ENCODE measurements around the gene C1orf87.

DNA sequence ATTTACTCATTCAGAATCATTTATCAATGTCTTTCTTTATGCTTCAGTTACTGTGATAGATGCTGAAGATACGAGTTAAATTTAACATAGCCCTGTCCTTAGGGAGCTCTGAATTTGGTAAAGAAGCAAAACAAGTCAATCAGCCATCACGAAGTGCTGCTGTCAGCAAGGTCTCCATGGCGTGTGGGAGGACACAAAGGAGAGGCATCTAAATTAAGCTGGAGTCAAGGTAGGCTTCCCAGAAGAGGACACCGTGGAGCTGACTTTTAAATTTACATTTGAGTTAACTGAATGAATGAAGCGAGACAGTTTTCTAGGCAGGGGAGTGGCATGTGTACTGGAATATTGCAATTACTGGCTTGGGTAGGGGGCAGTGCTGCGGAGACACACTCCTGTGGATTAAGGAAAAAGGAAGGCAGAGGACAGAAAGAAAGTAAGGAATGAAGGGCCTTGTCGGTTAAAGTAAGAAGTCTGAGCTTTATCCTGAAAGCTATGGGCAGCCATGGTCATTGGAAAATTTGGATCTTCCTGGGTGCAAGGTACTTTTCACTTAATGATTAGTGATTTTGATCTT is 41.3 kb upstream of the C1orf87 start:
- TF ChIP-seq, protein P1, sequence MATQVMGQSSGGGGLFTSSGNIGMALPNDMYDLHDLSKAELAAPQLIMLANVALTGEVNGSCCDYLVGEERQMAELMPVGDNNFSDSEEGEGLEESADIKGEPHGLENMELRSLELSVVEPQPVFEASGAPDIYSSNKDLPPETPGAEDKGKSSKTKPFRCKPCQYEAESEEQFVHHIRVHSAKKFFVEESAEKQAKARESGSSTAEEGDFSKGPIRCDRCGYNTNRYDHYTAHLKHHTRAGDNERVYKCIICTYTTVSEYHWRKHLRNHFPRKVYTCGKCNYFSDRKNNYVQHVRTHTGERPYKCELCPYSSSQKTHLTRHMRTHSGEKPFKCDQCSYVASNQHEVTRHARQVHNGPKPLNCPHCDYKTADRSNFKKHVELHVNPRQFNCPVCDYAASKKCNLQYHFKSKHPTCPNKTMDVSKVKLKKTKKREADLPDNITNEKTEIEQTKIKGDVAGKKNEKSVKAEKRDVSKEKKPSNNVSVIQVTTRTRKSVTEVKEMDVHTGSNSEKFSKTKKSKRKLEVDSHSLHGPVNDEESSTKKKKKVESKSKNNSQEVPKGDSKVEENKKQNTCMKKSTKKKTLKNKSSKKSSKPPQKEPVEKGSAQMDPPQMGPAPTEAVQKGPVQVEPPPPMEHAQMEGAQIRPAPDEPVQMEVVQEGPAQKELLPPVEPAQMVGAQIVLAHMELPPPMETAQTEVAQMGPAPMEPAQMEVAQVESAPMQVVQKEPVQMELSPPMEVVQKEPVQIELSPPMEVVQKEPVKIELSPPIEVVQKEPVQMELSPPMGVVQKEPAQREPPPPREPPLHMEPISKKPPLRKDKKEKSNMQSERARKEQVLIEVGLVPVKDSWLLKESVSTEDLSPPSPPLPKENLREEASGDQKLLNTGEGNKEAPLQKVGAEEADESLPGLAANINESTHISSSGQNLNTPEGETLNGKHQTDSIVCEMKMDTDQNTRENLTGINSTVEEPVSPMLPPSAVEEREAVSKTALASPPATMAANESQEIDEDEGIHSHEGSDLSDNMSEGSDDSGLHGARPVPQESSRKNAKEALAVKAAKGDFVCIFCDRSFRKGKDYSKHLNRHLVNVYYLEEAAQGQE (IDR thresholded peaks at IDR 0.05): no peak
- TF ChIP-seq, protein P2, sequence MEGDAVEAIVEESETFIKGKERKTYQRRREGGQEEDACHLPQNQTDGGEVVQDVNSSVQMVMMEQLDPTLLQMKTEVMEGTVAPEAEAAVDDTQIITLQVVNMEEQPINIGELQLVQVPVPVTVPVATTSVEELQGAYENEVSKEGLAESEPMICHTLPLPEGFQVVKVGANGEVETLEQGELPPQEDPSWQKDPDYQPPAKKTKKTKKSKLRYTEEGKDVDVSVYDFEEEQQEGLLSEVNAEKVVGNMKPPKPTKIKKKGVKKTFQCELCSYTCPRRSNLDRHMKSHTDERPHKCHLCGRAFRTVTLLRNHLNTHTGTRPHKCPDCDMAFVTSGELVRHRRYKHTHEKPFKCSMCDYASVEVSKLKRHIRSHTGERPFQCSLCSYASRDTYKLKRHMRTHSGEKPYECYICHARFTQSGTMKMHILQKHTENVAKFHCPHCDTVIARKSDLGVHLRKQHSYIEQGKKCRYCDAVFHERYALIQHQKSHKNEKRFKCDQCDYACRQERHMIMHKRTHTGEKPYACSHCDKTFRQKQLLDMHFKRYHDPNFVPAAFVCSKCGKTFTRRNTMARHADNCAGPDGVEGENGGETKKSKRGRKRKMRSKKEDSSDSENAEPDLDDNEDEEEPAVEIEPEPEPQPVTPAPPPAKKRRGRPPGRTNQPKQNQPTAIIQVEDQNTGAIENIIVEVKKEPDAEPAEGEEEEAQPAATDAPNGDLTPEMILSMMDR (IDR thresholded peaks at IDR 0.05; ENCODE audit: low read depth, low read length, missing input control): no peak
- TF ChIP-seq GABPA (IDR thresholded peaks at IDR 0.05 in 1 of 2, conservative IDR thresholded peaks at IDR 0.05 in 1 of 2) (no peak), RAD21 (IDR thresholded peaks at IDR 0.05) (no peak), HNF4G (IDR thresholded peaks at IDR 0.05) (no peak), JUND (IDR thresholded peaks at IDR 0.05) (no peak), TAF1 (conservative IDR thresholded peaks at IDR 0.05) (no peak), RXRA (IDR thresholded peaks at IDR 0.05) (no peak)
- TF ChIP-seq, protein P3, sequence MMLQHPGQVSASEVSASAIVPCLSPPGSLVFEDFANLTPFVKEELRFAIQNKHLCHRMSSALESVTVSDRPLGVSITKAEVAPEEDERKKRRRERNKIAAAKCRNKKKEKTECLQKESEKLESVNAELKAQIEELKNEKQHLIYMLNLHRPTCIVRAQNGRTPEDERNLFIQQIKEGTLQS (IDR thresholded peaks at IDR 0.05): no peak
- TF ChIP-seq, protein P4, sequence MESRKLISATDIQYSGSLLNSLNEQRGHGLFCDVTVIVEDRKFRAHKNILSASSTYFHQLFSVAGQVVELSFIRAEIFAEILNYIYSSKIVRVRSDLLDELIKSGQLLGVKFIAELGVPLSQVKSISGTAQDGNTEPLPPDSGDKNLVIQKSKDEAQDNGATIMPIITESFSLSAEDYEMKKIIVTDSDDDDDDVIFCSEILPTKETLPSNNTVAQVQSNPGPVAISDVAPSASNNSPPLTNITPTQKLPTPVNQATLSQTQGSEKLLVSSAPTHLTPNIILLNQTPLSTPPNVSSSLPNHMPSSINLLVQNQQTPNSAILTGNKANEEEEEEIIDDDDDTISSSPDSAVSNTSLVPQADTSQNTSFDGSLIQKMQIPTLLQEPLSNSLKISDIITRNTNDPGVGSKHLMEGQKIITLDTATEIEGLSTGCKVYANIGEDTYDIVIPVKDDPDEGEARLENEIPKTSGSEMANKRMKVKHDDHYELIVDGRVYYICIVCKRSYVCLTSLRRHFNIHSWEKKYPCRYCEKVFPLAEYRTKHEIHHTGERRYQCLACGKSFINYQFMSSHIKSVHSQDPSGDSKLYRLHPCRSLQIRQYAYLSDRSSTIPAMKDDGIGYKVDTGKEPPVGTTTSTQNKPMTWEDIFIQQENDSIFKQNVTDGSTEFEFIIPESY (IDR thresholded peaks at IDR 0.05): no peak
- TF ChIP-seq, protein P5, sequence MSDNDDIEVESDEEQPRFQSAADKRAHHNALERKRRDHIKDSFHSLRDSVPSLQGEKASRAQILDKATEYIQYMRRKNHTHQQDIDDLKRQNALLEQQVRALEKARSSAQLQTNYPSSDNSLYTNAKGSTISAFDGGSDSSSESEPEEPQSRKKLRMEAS (IDR thresholded peaks at IDR 0.05): no peak
